Heart left ventricle (tissue), 16 donors: Measurements from ENCODE around the gene SUMO3. TPM values are rescaled to one million over a fixed set of nuclear protein-coding genes. Genes with fewer than 3 reads are reported as not detected.

ENCODE experiments used
- ATAC-seq, 4 donors: fragments of 200-7000 bp; cut with Tn5 transposase; one replicate each; pipeline ENCODE4 v1.9.1; 2020 to 2022; ENCODE audit warnings: moderate library complexity in 4 of 4, mild to moderate bottlenecking in 3 of 4, moderate number of reproducible peaks in 1 of 4
- DNase-seq, 5 donors: peaks; one replicate each; pipeline ENCODE4 v3.0.0-alpha.2; 2020
- H3K27ac ChIP-seq, 12 donors: fragments of 200-600 bp; sonication (generic) in 4 of 12; one replicate each; pipeline versions ENCODE4 v1.5.0 to v1.8.0; 2016 to 2022; ENCODE audit warnings: mild to moderate bottlenecking in 2 of 12
- H3K27me3 ChIP-seq, 9 donors: fragments of 200-600 bp; sonication (generic) in 2 of 9; one replicate each; pipeline versions ENCODE4 v1.5.1 to v1.8.0; 2016 to 2022; ENCODE audit warnings: mild to moderate bottlenecking in 3 of 9
- H3K36me3 ChIP-seq, 9 donors: fragments of 200-600 bp; sonication (generic) in 2 of 9; one replicate each; pipeline versions ENCODE4 v1.5.0 to v1.8.0; 2018 to 2022; ENCODE audit warnings: mild to moderate bottlenecking in 2 of 9
- H3K4me1 ChIP-seq, 12 donors: fragments of 200-600 bp; sonication (generic) in 4 of 12; one replicate each; pipeline versions ENCODE4 v1.5.0 to v1.8.0; 2016 to 2022; ENCODE audit warnings: mild to moderate bottlenecking in 3 of 12
- H3K4me3 ChIP-seq, 12 donors: fragments of 200-600 bp; sonication (generic) in 4 of 12; one replicate each; pipeline versions ENCODE4 v1.5.0 to v1.8.0; 2017 to 2022; ENCODE audit warnings: mild to moderate bottlenecking in 9 of 12, moderate library complexity in 4 of 12
- H3K9me3 ChIP-seq, 12 donors: fragments of 200-600 bp; sonication (generic) in 4 of 12; one replicate each; pipeline versions ENCODE4 v1.5.0 to v1.8.0; 2016 to 2022; ENCODE audit warnings: mild to moderate bottlenecking in 1 of 12
- POLR2A ChIP-seq, 2 donors: fragments of 450-650 bp; IDR thresholded peaks; one replicate each; pipeline ENCODE4 v1.6.1; 2017; ENCODE audit warnings: antibody characterized with exemption in 2 of 2, mild to moderate bottlenecking in 2 of 2, moderate library complexity in 2 of 2
- WGBS, 4 donors: extraction: QIAGEN DNeasy Blood & Tissue Kit in 2 of 4; methylation state at CpG; one replicate each; pipeline versions ENCODE4 v1.1.5 to v1.1.7; 2013 to 2018; 5-methylcytosine and 5-hydroxymethylcytosine counted together
- intact Hi-C, 10 donors: fragments of 100-400 bp; cut with DNase I; formaldehyde crosslinking; loops; one replicate each; pipeline versions ENCODE4 v1.11.1 to v1.14.2; 2022
- polyA plus RNA-seq, 2 donors: library from polyadenylated mRNA; stranded (reverse); fragments of 200-250 nt; gene quantifications; one replicate each; pipeline ENCODE4 v1.2.3, GENCODE V29; 2013
- total RNA-seq, 9 donors: library from RNA; depleted of rRNA in 2 of 9; stranded (reverse); fragments of >200 nt in 2 of 9; fragmentation: NEBNext Ultra II Directional in 3 of 9; extraction: Animal tissue kit (Norgen Biotek cat#: 25700) in 3 of 9; gene quantifications; one replicate each; pipeline versions ENCODE4 v1.1.0 to v1.2.4, GENCODE V29; 2016 to 2023
- TF ChIP-seq, protein P1 (sequence below), 12 donors: fragments of 200-600 bp; sonication (generic) in 4 of 12; IDR thresholded peaks; one replicate each; pipeline versions ENCODE4 v1.5.0 to v1.8.0; 2018 to 2022; ENCODE audit warnings: antibody characterized with exemption in 12 of 12, mild to moderate bottlenecking in 5 of 12
- donor health status: ischemic (EF 13 %, LVEDD 7.1; RV severe dilation, severe dysfunction).
- donor health status: healthy with polysubstance abuse.
- donor health status: DM: no; HTN: yes; CAD: no.
- donor health status: DM: no; HTN: no; CAD: no.
- donor health status: ischemic (EF 25% LVEDD 6.9; RV normal size, moderate dysfunction).
- donor health status: ischemic (EF 25% LVEDD 5.7; RV mildly dilated, moderate dysfunction).
- donor health status: healthy.
- donor health status: DM: yes; HTN: yes; CAD: no.
- donor health status: ischemic (EF 35%, LVEDD 5.7; RV mildly dilated, moderate dysfunction).
- donor health status: nonischemic (EF 11% LVEDD 7.7; RV severe dilation, severe dysfunction).
- donor health status: DM: yes; HTN: yes; CAD: no.
- donor health status: PGD.
- donor health status: ischemic (EF 29% LVEDD 5.4; RV normal size, mild dysfunction).
- donor health status: nonischemic (EF 23%, LVEDD 6.1; RV moderate dilation, normal function).

The SUMO3 gene
- total and polyA plus RNA-seq, 11 donors = 22.0 to 108 (median 78.1) TPM

DNA sequence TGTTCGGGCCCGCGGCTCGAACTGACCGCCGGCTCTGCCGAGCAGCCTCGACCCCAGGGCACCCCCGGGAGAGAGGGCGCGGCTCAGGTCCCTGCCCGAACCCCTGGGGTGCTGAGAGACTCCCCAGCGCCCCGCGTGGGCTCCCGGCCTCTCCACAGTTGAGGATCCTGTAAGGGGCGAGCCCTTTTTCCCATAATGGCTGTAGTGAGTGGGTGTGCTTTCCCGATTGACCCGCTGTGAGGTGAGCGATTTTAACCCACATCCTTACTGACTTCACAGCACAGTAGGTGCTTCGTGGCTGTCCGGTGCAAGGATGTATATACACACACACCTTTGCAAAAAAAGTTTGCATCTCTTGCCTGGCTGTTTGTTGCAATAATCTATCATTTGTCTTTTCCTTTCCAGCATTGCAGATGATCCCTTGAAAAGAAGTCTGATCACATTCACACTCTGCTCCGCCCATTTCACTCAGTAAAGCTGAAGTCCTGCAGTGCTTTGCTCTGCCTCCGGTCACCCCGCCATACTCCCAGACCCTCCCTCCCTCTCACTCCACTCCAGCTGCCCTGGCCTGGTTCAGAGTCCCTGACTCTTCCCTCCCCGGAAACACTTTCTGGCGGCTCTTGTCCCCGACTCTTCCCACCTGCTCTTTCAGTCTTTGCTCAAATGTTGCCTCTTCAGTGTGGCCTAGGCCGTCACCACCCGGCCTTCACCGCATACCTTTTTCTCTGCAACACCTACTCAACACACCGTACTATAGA is 15.3 kb downstream of the SUMO3 start:
- Histone ChIP-seq H3K4me3 (peak overlapping the region; percentile 71 to 97 (median 89)), H3K9me3 (no peaks in the 10 kb centered on the region), H3K27me3 (no peaks in the 10 kb centered on the region), H3K27ac (peak overlapping the region in 8 of 12 donors; percentile 61 to 86 (median 76)), H3K36me3 (peaks cover 0 to 62% (median 45%) of the 10 kb centered on the region in 9 donors), H3K4me1 (peaks cover 0 to 35% (median 21%) of the 10 kb centered on the region in 12 donors)
- intact Hi-C loops = loop anchor here in 8 of 10 donors (2.0 to 5.0 kb wide), 4 partner anchors 70 to 135 kb away; partner anchors contain the start of gene PTTG1IP (in 5 of the 8)
- DNase-seq (no peak), ATAC-seq (peak in 2 of 4 donors; percentile 7 to 15)
- 21 to 48% (median 22%) methylated on average over 15 to 32 of the region's 32 CpGs for WGBS, 4 donors
- no peak for TF ChIP-seq POLR2A (IDR thresholded peaks at IDR 0.05)
- TF ChIP-seq, protein P1, sequence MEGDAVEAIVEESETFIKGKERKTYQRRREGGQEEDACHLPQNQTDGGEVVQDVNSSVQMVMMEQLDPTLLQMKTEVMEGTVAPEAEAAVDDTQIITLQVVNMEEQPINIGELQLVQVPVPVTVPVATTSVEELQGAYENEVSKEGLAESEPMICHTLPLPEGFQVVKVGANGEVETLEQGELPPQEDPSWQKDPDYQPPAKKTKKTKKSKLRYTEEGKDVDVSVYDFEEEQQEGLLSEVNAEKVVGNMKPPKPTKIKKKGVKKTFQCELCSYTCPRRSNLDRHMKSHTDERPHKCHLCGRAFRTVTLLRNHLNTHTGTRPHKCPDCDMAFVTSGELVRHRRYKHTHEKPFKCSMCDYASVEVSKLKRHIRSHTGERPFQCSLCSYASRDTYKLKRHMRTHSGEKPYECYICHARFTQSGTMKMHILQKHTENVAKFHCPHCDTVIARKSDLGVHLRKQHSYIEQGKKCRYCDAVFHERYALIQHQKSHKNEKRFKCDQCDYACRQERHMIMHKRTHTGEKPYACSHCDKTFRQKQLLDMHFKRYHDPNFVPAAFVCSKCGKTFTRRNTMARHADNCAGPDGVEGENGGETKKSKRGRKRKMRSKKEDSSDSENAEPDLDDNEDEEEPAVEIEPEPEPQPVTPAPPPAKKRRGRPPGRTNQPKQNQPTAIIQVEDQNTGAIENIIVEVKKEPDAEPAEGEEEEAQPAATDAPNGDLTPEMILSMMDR (IDR thresholded peaks at IDR 0.05) = no peak

DNA sequence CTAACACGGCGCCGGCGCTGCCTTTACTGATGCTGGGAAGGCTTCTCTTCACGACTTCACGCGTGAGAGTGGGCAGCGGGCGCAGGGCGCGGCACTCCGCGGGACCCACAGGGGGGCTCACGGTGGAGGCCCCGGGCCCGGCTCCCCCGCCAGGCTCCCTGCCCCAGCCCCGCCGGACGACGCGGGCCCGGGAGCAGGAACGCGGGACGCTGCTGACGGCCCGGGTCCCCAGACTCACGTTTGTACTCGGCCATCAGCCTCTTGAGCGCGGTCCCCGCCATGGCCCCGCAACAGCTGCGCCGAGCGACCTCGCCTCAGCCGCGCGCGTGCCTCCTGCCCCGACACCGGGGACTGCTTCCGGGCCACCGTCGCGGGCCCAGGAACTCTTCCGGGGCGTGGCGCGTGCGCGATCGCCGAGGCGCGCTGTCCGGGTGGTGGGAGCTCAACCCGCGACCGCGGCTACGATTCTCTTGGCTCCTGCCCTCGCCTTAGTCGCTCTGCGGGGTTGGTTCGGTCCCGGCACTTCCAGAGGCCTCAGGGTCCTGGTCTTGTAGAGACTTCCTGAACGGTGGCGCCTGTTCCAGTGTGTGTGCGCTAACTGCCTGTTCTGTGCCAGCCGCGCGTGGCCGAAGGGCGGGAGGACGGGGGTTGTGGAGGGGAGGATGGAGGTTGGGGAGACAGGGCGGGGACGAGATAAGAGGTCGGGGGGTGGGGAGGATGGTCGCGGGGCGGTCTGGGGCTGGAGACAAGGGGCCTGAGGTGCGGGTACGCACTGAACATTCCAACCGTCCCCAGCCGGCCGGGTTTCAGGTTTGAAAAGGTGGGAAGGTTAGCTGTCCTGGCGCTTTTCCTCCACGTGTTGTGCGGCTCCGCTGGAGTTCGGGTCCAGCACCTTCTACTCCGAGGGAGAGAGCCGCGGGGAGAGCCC is 16.1 kb downstream of the SUMO3 start, which contains the start of gene UBE2G2:
TSS of gene UBE2G2 (minus strand) at position 353 of the 928 bp plus-strand sequence. CDS start at position 281, 72 bp downstream.
- peaks cover 0 to 35% (median 21%) of the 10 kb centered on the region in 12 donors for H3K4me1 ChIP-seq
- peak within 1 kb of the TSS; percentile 71 to 97 (median 89) for H3K4me3 ChIP-seq
- peak; percentile 82 to 93 (median 86) for DNase-seq
- H3K27ac ChIP-seq = peak within 1 kb of the TSS; percentile 61 to 86 (median 74)
- intact Hi-C loops = loop anchor here (1.0 to 5.0 kb wide), 8 partner anchors 44 to 136 kb away; partner anchors contain the start of gene PTTG1IP (in 6 of the 10)
- TF ChIP-seq, protein P1 (IDR thresholded peaks at IDR 0.05) = peak in 1 of 12 donors; percentile 1
- TF ChIP-seq POLR2A (IDR thresholded peaks at IDR 0.05) = peak in 1 of 2 donors; percentile 83
- H3K27me3 ChIP-seq = no peaks in the 10 kb centered on the region
- no peaks in the 10 kb centered on the region for H3K9me3 ChIP-seq
- H3K36me3 ChIP-seq = peaks cover 0 to 54% (median 38%) of the 10 kb centered on the region in 9 donors
- ATAC-seq = peak; percentile 81 to 98 (median 96)
- 0 to 1% (median 0%) methylated on average over 59 to 97 of the region's 97 CpGs for WGBS, 4 donors

DNA sequence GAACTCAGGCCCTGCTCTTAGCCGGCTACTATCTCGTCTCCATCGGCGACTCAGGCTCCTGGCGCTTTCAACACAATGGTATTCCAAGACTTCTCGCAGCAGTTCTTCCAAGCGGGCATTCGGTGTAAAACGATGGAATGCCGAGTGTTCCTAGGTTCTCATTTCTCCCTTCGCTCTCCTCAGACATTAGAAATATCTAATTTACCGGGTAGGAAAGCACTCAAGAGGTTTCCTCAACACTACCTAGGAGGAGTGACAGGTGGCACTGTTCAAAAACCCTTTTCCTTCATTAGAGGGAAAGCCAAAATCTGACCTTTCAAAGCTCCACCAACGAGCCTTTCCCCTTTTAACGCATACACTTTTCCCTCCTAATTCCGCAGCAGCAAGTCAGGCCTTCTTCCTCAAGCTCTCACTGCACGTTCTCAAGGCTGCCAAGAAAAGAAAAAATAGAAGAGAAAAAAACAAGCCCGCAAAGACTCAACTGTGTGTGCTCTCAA is 16.8 kb downstream of the SUMO3 start:
- Histone ChIP-seq H3K36me3 (peaks cover 0 to 53% (median 38%) of the 10 kb centered on the region in 9 donors), H3K4me1 (peaks cover 0 to 35% (median 21%) of the 10 kb centered on the region in 12 donors), H3K27ac (peak overlapping the region; percentile 61 to 86 (median 74)), H3K9me3 (no peaks in the 10 kb centered on the region), H3K27me3 (no peaks in the 10 kb centered on the region), H3K4me3 (peak overlapping the region; percentile 71 to 97 (median 89))
- intact Hi-C loops = loop anchor here in 9 of 10 donors (1.0 to 5.0 kb wide), 8 partner anchors 44 to 136 kb away; partner anchors contain the start of gene PTTG1IP (in 6 of the 9)
- WGBS, 4 donors = 2 to 3% (median 2%) methylated on average over 17 of the region's 17 CpGs
- ATAC-seq = peak in 1 of 4 donors; percentile 27
- TF ChIP-seq, protein P1 (IDR thresholded peaks at IDR 0.05) = peak in 5 of 12 donors; percentile 9 to 44 (median 18)
- no peak for TF ChIP-seq POLR2A (IDR thresholded peaks at IDR 0.05)
- DNase-seq = no peak
